GM23248 (cell line): ENCODE data around the gene ADAMTSL3. TPM values are rescaled to one million over a fixed set of nuclear protein-coding genes. Genes with fewer than 3 reads are reported as not detected.

ENCODE experiments used
- DNase-seq: peaks from one replicate; pipeline ENCODE4 v3.0.0-alpha.2; 2015
- H2AFZ ChIP-seq: fragments of 200-600 bp; sonication (generic); 2 replicates; pipeline ENCODE4 v1.6.1; 2016; ENCODE audit warnings: antibody characterized with exemption
- H3F3A ChIP-seq: fragments of 200-600 bp; sonication (generic); 2 replicates; pipeline ENCODE4 v1.6.1; 2016; ENCODE audit warnings: mild to moderate bottlenecking, antibody characterized with exemption, mixed run types; ENCODE audit not compliant: insufficient read depth
- H3K27ac ChIP-seq: fragments of 200-600 bp; sonication (generic); 2 replicates; pipeline ENCODE4 v1.5.1; 2016; ENCODE audit warnings: mild to moderate bottlenecking
- H3K27me3 ChIP-seq: fragments of 200-600 bp; sonication (generic); replicated peaks from 2 replicates; pipeline ENCODE4 v1.6.1; 2016; ENCODE audit warnings: mild to moderate bottlenecking; ENCODE audit not compliant: insufficient read depth
- H3K36me3 ChIP-seq: fragments of 200-600 bp; sonication (generic); 2 replicates; pipeline ENCODE4 v1.6.1; 2016; ENCODE audit warnings: low read depth, mild to moderate bottlenecking
- H3K4me1 ChIP-seq: fragments of 200-600 bp; sonication (generic); 2 replicates; pipeline ENCODE4 v1.6.1; 2016; ENCODE audit warnings: mild to moderate bottlenecking; ENCODE audit not compliant: insufficient read depth
- H3K4me2 ChIP-seq: fragments of 200-600 bp; sonication (generic); one replicate; pipeline ENCODE4 v1.6.1; 2016; ENCODE audit warnings: mild to moderate bottlenecking; ENCODE audit not compliant: unreplicated experiment
- H3K4me3 ChIP-seq: fragments of 200-600 bp; sonication (generic); 2 replicates; pipeline ENCODE4 v1.5.1; 2016; ENCODE audit warnings: mild to moderate bottlenecking
- H3K79me2 ChIP-seq: fragments of 200-600 bp; sonication (generic); 2 replicates; pipeline ENCODE4 v1.6.1; 2016; ENCODE audit warnings: mild to moderate bottlenecking; ENCODE audit not compliant: insufficient read depth
- H3K9ac ChIP-seq: fragments of 200-600 bp; sonication (generic); 2 replicates; pipeline ENCODE4 v1.6.1; 2016; ENCODE audit warnings: mild to moderate bottlenecking
- H3K9me2 ChIP-seq: fragments of 200-600 bp; sonication (generic); 2 replicates; pipeline ENCODE4 v1.6.1; 2016; ENCODE audit warnings: mixed run types, mild to moderate bottlenecking, moderate library complexity; ENCODE audit not compliant: insufficient read depth
- H3K9me3 ChIP-seq: fragments of 200-600 bp; sonication (generic); one replicate; pipeline ENCODE4 v1.6.1; 2017; ENCODE audit warnings: low read depth
- H4K20me1 ChIP-seq: fragments of 200-600 bp; sonication (generic); 2 replicates; pipeline ENCODE4 v1.6.0; 2016; ENCODE audit not compliant: insufficient read depth
- EZH2 ChIP-seq: fragments of 200-600 bp; sonication (generic); IDR thresholded peaks from 2 replicates; pipeline ENCODE4 v1.6.1; 2018; ENCODE audit warnings: antibody characterized with exemption, mild to moderate bottlenecking; ENCODE audit not compliant: insufficient read depth, poor library complexity, severe bottlenecking
- EZH2phosphoT487 ChIP-seq: fragments of 200-600 bp; sonication (generic); IDR thresholded peaks from 2 replicates; pipeline ENCODE4 v1.6.1; 2018; ENCODE audit warnings: antibody characterized with exemption, moderate library complexity, mild to moderate bottlenecking, low read depth; ENCODE audit not compliant: insufficient read depth
- WGBS, 2 experiments: methylation state at CpG; one replicate each; pipeline ENCODE4 v1.1.6; 2015 to 2017; ENCODE audit warnings: low lambda C conversion rate in 2 of 2, low coverage in 1 of 2; ENCODE audit errors: missing lambda C conversion rate in 2 of 2; 5-methylcytosine and 5-hydroxymethylcytosine counted together
- in situ Hi-C: fragments of 300-500 bp; cut with MboI; formaldehyde crosslinking; loops from 2 replicates; pipeline ENCODE4 v1.15.0; 2020
- polyA plus RNA-seq: library from polyadenylated mRNA; unstranded; fragments of >200 nt; fragmentation: Nextera tagmentation; extraction: Ambion mirVana; gene quantifications from 2 replicates; pipeline ENCODE4 v1.2.1, GENCODE V29; 2016
- total RNA-seq: library from RNA; depleted of rRNA; stranded (reverse); fragments of >200 nt; shearing (Covaris generic); gene quantifications from 2 replicates; pipeline ENCODE4 v1.2.3, GENCODE V29; 2014

The ADAMTSL3 gene
- total and polyA plus RNA-seq, 2 experiments from 2014 or later, result not detected

- 47 to 64% methylated on average over 2 of the region's 2 CpGs for WGBS, 2 experiments
Measured at GRCh38 chr15:83880529-83880928, 226.6 kb downstream of the ADAMTSL3 start.

GRCh38 chr15:83881156-83881555 lies 227.2 kb downstream of the ADAMTSL3 start:
- no peak for DNase-seq
- Histone ChIP-seq H4K20me1 (no peaks in the 10 kb centered on the region), H3K36me3 (no peaks in the 10 kb centered on the region), H2AFZ (no peak overlapping the region), H3K79me2 (no peaks in the 10 kb centered on the region), H3K4me3 (no peak overlapping the region), H3K9me3 (no peaks in the 10 kb centered on the region), H3K9me2 (no peaks in the 10 kb centered on the region), H3K9ac (no peak overlapping the region), H3K27ac (no peak overlapping the region), H3F3A (no peaks in the 10 kb centered on the region), H3K4me1 (no peaks in the 10 kb centered on the region), H3K27me3 (peaks cover 4% of the 10 kb centered on the region; the same call in 1 of the 2 replicates), H3K4me2 (no peak overlapping the region)
- in situ Hi-C loops, result no loop called here
- TF ChIP-seq EZH2 (no peak), EZH2phosphoT487 (no peak)
- 68 to 73% methylated on average over 3 of the region's 3 CpGs for WGBS, 2 experiments

More at GRCh38 chr15:83880529-83880928, 226.6 kb downstream of the ADAMTSL3 start:
- TF ChIP-seq EZH2phosphoT487 (no peak), EZH2 (no peak)
- Histone ChIP-seq H3K27ac (no peak overlapping the region), H3K4me2 (no peak overlapping the region), H3K36me3 (no peaks in the 10 kb centered on the region), H3K9ac (no peak overlapping the region), H3K9me2 (no peaks in the 10 kb centered on the region), H3K79me2 (no peaks in the 10 kb centered on the region), H4K20me1 (no peaks in the 10 kb centered on the region), H2AFZ (no peak overlapping the region), H3K27me3 (no peaks in the 10 kb centered on the region), H3F3A (no peaks in the 10 kb centered on the region), H3K4me1 (no peaks in the 10 kb centered on the region), H3K9me3 (no peaks in the 10 kb centered on the region), H3K4me3 (no peak overlapping the region)
- in situ Hi-C loops, result no loop called here
- DNase-seq, result no peak

- Histone ChIP-seq H3K27ac (no peak overlapping the region), H3F3A (no peaks in the 10 kb centered on the region), H3K9ac (no peak overlapping the region), H3K4me2 (no peak overlapping the region), H3K9me2 (no peaks in the 10 kb centered on the region), H3K4me3 (no peak overlapping the region), H3K9me3 (no peaks in the 10 kb centered on the region), H3K36me3 (no peaks in the 10 kb centered on the region), H3K79me2 (no peaks in the 10 kb centered on the region), H2AFZ (no peak overlapping the region), H4K20me1 (no peaks in the 10 kb centered on the region), H3K27me3 (peaks cover 54% of the 10 kb centered on the region), H3K4me1 (no peaks in the 10 kb centered on the region)
- 70 to 80% methylated on average over 2 of the region's 2 CpGs for whole genome bisulfite sequencing, 2 experiments
- DNase-seq, result no peak
- in situ Hi-C loops, result no loop called here
- TF ChIP-seq EZH2phosphoT487 (no peak), EZH2 (no peak)
Measured at GRCh38 chr15:83886321-83886720, 232.4 kb downstream of the ADAMTSL3 start.

GRCh38 chr15:83887404-83887803 lies 233.5 kb downstream of the ADAMTSL3 start:
- H3K9me2 ChIP-seq, result no peaks in the 10 kb centered on the region
- no peak overlapping the region for H3K9ac ChIP-seq
- H3K9me3 ChIP-seq, result no peaks in the 10 kb centered on the region
- no peak for TF ChIP-seq EZH2
- TF ChIP-seq EZH2phosphoT487, result no peak
- in situ Hi-C loops, result no loop called here
- no peaks in the 10 kb centered on the region for H3K79me2 ChIP-seq
- H3K36me3 ChIP-seq, result no peaks in the 10 kb centered on the region
- no peak overlapping the region for H2AFZ ChIP-seq
- H3F3A ChIP-seq, result no peaks in the 10 kb centered on the region
- H4K20me1 ChIP-seq, result no peaks in the 10 kb centered on the region
- no peak for DNase-seq
- H3K27me3 ChIP-seq, result peaks cover 61% of the 10 kb centered on the region
- 85 to 92% methylated on average over 2 of the region's 2 CpGs for WGBS, 2 experiments
- no peak overlapping the region for H3K4me2 ChIP-seq
- H3K27ac ChIP-seq, result no peak overlapping the region
- H3K4me3 ChIP-seq, result no peak overlapping the region
- no peaks in the 10 kb centered on the region for H3K4me1 ChIP-seq

GRCh38 chr15:83887961-83888360 lies 234.0 kb downstream of the ADAMTSL3 start:
- no peaks in the 10 kb centered on the region for H3K36me3 ChIP-seq
- H2AFZ ChIP-seq, result no peak overlapping the region
- H3K9me2 ChIP-seq, result no peaks in the 10 kb centered on the region
- TF ChIP-seq EZH2 (no peak), EZH2phosphoT487 (no peak)
- in situ Hi-C loops, result no loop called here
- no peaks in the 10 kb centered on the region for H3K79me2 ChIP-seq
- no peak overlapping the region for H3K4me2 ChIP-seq
- H3K9me3 ChIP-seq, result no peaks in the 10 kb centered on the region
- H3K4me3 ChIP-seq, result no peak overlapping the region
- peaks cover 61% of the 10 kb centered on the region for H3K27me3 ChIP-seq
- no peak overlapping the region for H3K9ac ChIP-seq
- H3K4me1 ChIP-seq, result no peaks in the 10 kb centered on the region
- H4K20me1 ChIP-seq, result no peaks in the 10 kb centered on the region
- DNase-seq, result no peak
- H3K27ac ChIP-seq, result no peak overlapping the region
- no peaks in the 10 kb centered on the region for H3F3A ChIP-seq
- 9 to 21% methylated on average over 2 of the region's 2 CpGs for WGBS, 2 experiments
